ENCODE data around the gene NPIPA1.
"Not testable (repeated sequence)": the region's sequence is repeated elsewhere in the genome, so short reads cannot be mapped to it uniquely, and the experiment has no call there.

Gene NPIPA1

GRCh38 chr16:14937143-14937542 is at the start of gene NPIPA1:
Gene NPIPA1 (plus strand): TSS chr16:14937443. CDS start chr16:14937443, 0 bp downstream.
- not testable (repeated sequence) for DNase-seq (ENCODE audit: low read depth)

- DNase-seq (ENCODE audit: low read depth), result not testable (repeated sequence)
These were observed 45.1 kb upstream of the NPIPA1 start for GRCh38 chr16:14892111-14892510.

GRCh38 chr16:14895382-14895781 is 41.9 kb upstream of the NPIPA1 start:
- not testable (repeated sequence) for DNase-seq (ENCODE audit: low read depth)

GRCh38 chr16:14896023-14896422 is 41.2 kb upstream of the NPIPA1 start:
- not testable (repeated sequence) for DNase-seq (ENCODE audit: low read depth)

DNA sequence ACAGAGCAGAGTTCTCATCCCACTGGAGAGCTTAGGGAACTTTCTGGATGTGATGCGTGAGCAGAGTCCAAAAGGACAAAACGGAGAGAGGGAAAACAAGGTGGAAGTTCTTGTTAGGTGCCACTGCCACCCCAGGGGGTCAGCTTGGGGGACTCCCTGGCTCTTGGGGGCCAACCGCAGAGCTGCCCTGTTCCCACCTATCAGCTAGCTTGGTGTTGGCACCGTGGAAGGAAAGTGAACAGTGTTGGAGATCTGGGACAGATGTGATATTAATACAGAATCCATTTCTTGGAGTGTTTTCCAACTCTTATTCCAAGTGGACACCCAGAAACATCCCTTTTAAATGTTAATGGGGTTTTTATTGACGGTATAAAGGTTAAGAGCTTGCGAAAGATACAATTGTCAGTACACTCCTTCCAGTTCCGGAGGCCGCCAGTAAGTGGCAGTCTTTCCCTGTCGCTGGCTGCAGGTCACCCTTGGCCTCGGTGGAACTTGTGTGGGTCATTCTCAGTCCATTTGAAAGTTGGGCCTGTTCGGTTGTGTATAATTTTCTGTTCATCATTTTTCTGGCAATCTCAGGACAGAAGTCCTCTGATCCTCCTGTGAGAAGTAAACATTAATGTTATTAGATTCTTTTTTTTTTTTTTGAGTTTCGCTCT is 40.1 kb upstream of the NPIPA1 start:
- DNase-seq (ENCODE audit: low read depth), result not testable (repeated sequence)

DNA sequence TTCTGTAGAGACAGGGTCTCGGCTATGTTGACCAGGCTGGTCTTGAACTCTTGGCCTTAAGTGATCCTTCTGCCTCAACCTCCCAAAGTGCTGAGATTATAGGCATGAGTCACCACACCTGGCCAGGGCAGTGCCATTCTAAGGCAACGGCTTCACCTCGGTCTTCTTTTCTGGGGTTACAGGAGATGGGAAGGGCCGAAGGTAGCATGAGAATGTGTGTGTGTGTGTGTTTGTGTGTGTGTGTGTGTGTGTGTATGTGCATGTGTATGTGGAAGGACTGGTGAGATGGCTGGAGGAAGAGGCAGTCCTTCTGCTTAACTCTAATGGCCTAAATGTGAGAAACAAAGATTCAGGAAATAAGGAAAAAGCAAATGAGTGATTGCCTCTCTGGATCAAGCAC is 39.1 kb upstream of the NPIPA1 start:
- not testable (repeated sequence) for DNase-seq (ENCODE audit: low read depth)

DNA sequence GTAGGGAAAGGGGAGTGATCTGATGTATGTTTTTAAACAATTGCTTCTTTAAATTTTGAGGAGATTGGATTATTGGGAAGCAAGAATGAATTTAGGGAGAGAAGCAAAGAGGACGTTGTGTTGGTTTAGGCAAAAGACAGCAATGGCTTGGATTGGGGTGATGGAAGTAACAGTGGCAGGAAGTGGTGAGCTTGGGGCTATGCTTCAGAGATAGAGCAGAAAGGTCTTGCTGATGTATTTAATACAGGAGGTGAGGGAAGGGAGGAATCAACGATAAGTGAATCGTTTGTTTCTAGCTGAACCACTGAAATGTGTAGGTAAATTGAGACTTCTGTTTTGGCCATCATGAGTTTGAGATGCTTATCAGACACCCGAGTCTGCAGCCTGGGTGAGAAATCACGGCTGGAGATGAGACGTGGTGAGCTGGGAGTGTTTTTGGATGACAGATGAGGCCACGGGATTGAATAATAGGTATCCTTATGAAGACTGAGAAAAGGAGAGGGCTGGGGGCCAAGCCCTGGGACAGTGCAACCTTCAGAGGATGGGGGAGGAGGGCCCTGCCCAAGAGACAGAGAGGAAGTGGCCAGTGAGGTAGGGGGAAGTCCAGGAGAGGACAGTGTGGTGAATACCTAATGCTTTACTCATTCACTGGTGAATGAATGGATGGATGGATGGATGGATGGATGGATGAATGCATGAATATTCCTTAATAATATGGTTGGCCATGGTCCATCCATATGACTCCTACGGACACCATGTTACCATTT is 33.9 kb upstream of the NPIPA1 start:
- not testable (repeated sequence) for DNase-seq (ENCODE audit: low read depth)

- not testable (repeated sequence) for DNase-seq (ENCODE audit: low read depth)
These were observed 27.5 kb upstream of the NPIPA1 start for GRCh38 chr16:14909744-14910143.

DNA sequence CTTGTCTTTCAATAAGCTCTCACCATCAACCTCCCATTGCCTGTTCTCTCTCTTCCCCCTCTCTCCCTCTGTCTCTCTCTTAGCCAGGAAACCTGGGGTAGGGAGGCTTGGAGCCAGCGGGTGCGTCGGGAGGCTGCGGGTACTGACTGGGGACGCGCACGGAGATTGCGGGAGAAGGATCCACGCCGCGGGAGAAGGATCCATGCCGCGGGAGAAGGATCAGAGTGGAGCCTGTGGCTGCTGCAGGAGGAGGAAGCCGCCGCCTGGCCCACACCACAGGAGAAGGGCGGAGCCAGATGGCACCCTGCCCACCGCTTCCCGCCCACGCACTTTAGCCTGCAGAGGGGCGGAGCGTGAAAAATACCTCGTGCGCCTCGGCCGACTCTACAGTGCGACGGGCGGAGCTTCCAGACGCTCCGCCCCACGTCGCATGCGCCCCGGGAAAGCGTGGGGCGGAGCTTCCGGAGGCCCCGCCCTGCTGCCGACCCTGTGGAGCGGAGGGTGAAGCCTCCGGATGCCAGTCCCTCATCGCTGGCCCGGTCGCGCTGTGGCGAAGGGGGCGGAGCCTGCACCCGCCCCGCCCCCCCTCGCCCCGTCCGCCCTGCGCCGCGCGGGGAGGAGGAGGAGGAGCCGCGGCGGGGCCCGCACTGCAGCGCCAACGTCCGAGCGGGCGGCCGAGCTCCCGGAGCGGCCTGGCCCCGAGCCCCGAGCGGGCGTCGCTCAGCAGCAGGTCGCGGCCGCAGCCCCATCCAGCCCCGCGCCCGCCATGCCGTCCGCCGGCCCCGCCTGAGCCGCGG is 26.2 kb upstream of the NPIPA1 start:
- not testable (repeated sequence) for DNase-seq (ENCODE audit: low read depth)

- not testable (repeated sequence) for DNase-seq (ENCODE audit: low read depth)
These were observed 25.3 kb upstream of the NPIPA1 start for GRCh38 chr16:14911954-14912353.

DNA sequence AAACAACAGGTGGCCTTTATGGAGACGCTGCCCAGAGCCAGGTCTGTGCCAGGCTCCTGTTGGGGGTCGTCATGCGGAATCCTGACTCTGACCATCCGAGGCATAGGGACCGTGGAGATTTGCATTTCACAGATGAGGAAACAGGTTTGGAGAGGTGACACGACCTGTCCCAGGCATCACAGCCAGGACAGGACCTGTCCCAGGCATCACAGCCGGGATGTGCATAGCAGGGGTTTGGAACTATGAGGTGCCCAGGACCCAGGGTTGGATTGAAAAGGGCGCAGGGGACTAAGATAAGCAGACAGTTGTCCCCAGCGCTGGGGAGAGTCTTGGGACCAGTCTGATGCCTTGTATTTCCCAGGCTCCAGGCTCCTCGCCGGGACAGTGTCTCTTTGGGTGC is 24.7 kb upstream of the NPIPA1 start:
- not testable (repeated sequence) for DNase-seq (ENCODE audit: low read depth)

DNA sequence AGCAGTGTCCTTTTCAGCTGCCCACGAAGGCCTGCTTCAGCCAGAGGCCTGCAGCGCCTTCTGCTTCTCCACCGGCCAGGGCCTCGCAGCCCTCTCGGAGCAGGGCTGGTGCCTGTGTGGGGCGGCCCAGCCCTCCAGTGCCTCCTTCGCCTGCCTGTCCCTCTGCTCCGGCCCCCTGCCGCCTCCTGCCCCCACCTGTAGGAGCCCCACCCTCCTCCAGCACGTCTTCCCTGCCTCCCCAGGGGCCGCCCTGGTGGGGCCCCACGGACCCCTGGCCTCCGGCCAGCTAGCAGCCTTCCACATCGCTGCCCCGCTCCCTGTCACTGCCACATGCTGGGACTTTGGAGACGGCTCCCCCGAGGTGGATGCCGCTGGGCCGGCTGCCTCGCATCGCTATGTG is 18.7 kb upstream of the NPIPA1 start:
- DNase-seq (ENCODE audit: low read depth), result not testable (repeated sequence)

DNA sequence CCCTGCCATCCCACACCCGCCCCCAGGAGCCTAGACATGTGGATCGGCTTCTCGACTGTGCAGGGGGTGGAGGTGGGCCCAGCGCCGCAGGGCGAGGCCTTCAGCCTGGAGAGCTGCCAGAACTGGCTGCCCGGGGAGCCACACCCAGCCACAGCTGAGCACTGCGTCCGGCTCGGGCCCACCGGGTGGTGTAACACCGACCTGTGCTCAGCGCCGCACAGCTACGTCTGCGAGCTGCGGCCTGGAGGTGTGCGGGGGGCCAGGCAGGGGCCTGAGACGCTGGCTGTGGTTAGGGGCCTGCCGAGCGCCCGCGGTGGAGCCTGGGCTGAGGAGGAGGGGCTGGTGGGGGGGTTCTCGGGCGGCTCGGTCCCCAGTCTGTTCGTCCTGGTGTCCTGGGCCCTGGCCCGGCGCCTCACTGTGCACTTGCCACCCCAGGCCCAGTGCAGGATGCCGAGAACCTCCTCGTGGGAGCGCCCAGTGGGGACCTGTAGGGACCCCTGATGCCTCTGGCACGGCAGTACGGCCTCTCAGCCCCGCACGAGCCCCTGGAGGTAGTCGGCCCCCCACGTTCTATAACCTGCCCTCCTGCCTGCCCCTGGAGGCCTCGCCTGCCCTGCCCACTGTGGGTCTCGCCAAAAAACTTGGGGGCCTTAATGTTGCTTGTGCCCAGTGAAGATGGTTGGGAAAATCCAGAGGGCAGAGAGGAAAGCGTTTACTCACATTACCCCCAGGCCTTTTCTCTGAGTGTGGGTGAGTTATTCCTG is 17.2 kb upstream of the NPIPA1 start:
- DNase-seq (ENCODE audit: low read depth), result not testable (repeated sequence)

DNA sequence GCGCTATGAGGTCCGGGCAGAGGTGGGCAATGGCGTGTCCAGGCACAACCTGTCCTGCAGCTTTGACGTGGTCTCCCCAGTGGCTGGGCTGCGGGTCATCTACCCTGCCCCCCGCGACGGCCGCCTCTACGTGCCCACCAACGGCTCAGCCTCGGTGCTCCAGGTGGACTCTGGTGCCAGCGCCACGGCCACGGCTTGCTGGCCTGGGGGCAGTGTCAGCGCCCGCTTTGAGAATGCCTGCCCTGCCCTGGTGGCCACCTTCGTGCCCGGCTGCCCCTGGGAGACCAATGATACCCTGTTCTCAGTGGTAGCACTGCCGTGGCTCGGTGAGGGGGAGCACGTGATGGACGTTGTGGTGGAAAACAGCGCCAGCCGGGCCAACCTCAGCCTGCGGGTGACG is 15.0 kb upstream of the NPIPA1 start:
- not testable (repeated sequence) for DNase-seq (ENCODE audit: low read depth)

DNA sequence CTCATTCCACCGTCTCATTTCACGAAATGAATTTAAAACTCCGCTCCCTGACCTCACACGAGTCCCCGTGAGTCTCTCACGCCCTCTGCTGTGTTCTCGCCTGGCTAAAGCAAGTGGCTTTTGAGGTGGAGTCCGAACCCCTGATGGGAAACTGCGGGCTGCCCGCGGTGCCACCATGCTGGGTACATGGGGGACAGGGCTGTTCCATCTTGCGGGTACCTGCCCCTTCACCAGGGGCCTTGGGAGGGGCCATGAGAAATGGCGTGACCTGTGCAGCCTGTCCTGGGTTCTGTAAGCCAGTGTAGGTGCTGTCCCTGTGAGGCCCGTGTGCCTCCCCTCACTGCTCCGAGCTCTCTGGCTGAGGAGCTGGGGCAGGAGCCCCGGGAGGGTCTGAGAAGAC is 14.3 kb upstream of the NPIPA1 start:
- not testable (repeated sequence) for DNase-seq (ENCODE audit: low read depth)

DNA sequence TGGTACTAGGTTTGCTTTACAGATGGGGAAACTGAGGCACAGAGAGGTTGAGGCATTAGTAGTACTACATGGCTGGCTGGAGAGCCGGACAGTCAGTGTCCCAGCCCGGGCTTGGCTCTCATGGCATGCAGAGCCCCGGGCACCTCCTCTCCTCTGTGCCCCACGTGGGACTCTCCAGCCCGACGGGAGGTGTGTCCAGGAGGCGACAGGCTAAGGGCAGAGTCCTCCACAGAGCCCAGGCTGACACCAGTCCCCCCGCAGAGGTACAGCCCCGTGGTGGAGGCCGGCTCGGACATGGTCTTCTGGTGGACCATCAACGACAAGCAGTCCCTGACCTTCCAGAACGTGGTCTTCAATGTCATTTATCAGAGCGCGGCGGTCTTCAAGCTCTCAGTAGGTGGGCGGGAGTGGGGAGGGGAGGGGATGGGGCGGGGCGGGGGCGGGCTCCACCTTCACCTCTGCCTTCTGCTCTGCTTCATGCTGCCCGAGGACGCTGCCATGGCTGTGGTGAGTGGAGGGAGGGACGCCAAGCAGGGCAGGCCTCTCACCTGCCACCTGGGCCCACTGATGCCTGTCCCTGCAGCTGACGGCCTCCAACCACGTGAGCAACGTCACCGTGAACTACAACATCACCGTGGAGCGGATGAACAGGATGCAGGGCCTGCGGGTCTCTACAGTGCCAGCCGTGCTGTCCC is 13.7 kb upstream of the NPIPA1 start:
- DNase-seq (ENCODE audit: low read depth), result not testable (repeated sequence)

GRCh38 chr16:14924359-14924758 is 12.9 kb upstream of the NPIPA1 start:
- DNase-seq (ENCODE audit: low read depth), result not testable (repeated sequence)

GRCh38 chr16:14924982-14925381 is 12.3 kb upstream of the NPIPA1 start:
- DNase-seq (ENCODE audit: low read depth), result not testable (repeated sequence)

GRCh38 chr16:14928064-14928714 is 9.1 kb upstream of the NPIPA1 start:
- not testable (repeated sequence) for DNase-seq (ENCODE audit: low read depth)

GRCh38 chr16:14929176-14929575 is 8.1 kb upstream of the NPIPA1 start:
- DNase-seq (ENCODE audit: low read depth), result not testable (repeated sequence)

DNA sequence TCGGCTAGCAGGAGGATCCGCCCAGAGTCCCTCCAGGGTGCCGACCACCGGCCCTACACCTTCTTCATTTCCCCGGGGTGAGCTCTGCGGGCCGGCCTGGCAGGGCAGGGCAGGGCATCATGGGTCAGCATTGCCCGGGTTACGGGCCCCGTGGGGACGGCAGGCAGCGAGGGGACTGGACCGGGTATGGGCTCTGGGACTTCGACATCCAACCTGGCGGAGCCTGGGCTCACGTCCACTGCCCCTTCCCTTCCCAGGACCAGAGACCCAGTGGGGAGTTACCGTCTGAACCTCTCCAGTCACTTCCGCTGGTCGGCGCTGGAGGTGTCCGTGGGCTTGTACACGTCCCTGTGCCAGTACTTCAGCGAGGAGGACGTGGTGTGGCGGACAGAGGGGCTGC is 7.0 kb upstream of the NPIPA1 start:
- not testable (repeated sequence) for DNase-seq (ENCODE audit: low read depth)

Measured in GM04503 (cell line).